GM12878 (cell line): ENCODE measurements around the gene SLC43A1. TPM values are rescaled to one million over a fixed set of nuclear protein-coding genes. Genes with fewer than 3 reads are reported as not detected.

Experiments used
- ATAC-seq: fragments of 200-7000 bp; cut with Tn5 transposase; 3 replicates; pipeline ENCODE4 v1.9.1; 2020; ENCODE audit warnings: mild to moderate bottlenecking, moderate library complexity
- BruUV-seq: library from RNA; stranded (reverse); fragments of 400-500 nt; replicated peaks from 2 replicates; lab custom pipeline; 2021; lab: Mats Ljungman, UMichigan
- CTCF ChIA-PET: fragments of 300-600 bp; sonication (Branson Sonifier 250); formaldehyde crosslinking; extraction: SDS; loops from one replicate; lab custom pipeline; 2021; ENCODE audit warnings: inconsistent platforms; lab: Yijun Ruan, JAX
- POLR2A ChIA-PET: fragments of 350-600 bp; formaldehyde crosslinking; extraction: SDS; loops from one replicate; lab custom pipeline; 2021; ENCODE audit warnings: inconsistent platforms; lab: Charles Lee
- RAD21 ChIA-PET: fragments of 300-600 bp; sonication (Branson Sonifier 250); formaldehyde crosslinking; loops from one replicate; lab custom pipeline; 2023; ENCODE audit warnings: antibody characterized with exemption; ENCODE audit not compliant: unreplicated experiment; lab: Charles Lee
- SMC1A ChIA-PET: fragments of 300-600 bp; sonication (Branson Sonifier 250); formaldehyde crosslinking; loops from one replicate; lab custom pipeline; 2023; ENCODE audit not compliant: unreplicated experiment, uncharacterized antibody; lab: Charles Lee
- DNase-seq: peaks from one replicate; pipeline ENCODE4 v3.0.0-alpha.2; 2011; ENCODE audit warnings: low read depth, low spot score
- FAIRE-seq: peaks from 3 replicates; lab custom pipeline; 2011; peaks lifted over from hg19 to GRCh38; lab: Jason Lieb, UNC
- H2AFZ ChIP-seq: 2 replicates; pipeline ENCODE4 v1.6.0; 2011; ENCODE audit warnings: low read depth, low read length, control low read depth; ENCODE audit not compliant: control insufficient read depth
- H3K27ac ChIP-seq: 2 replicates; pipeline ENCODE4 v1.5.1; 2011; ENCODE audit warnings: control low read depth; ENCODE audit not compliant: control insufficient read depth, insufficient read depth
- H3K27me3 ChIP-seq, 2 experiments: replicated peaks in 1 of 2; 2 replicates each; pipeline versions ENCODE4 v1.6.0 to v1.6.1; 2011; ENCODE audit warnings: low read length in 1 of 2; ENCODE audit not compliant: control insufficient read depth in 2 of 2, insufficient read depth in 2 of 2
- H3K36me3 ChIP-seq, 2 experiments: 2 replicates each; pipeline ENCODE4 v1.5.1; 2011; ENCODE audit warnings: low read length in 1 of 2; ENCODE audit not compliant: control insufficient read depth in 2 of 2, insufficient read depth in 2 of 2
- H3K4me1 ChIP-seq: 2 replicates; pipeline ENCODE4 v1.6.1; 2011; ENCODE audit warnings: mild to moderate bottlenecking, low read length, moderate library complexity, mixed read lengths; ENCODE audit not compliant: control insufficient read depth, insufficient read depth
- H3K4me2 ChIP-seq: 2 replicates; pipeline ENCODE4 v1.6.0; 2011; ENCODE audit warnings: control low read depth; ENCODE audit not compliant: control insufficient read depth, insufficient read depth
- H3K4me3 ChIP-seq: fragments of 200-600 bp; sonication (generic); 2 replicates; pipeline ENCODE4 v1.5.1; 2016
- H3K79me2 ChIP-seq: 2 replicates; pipeline ENCODE4 v1.6.0; 2011; ENCODE audit warnings: low read length; ENCODE audit not compliant: control insufficient read depth, insufficient read depth
- H3K9ac ChIP-seq: 2 replicates; pipeline ENCODE4 v1.8.0; 2011; ENCODE audit warnings: low read length, control low read depth, mixed read lengths; ENCODE audit not compliant: control insufficient read depth, insufficient read depth
- H3K9me3 ChIP-seq: replicated peaks from 3 replicates; pipeline ENCODE4 v1.5.1; 2011; ENCODE audit warnings: mild to moderate bottlenecking, low read length; ENCODE audit not compliant: control insufficient read depth, insufficient read depth
- H4K20me1 ChIP-seq: 2 replicates; pipeline ENCODE4 v1.6.0; 2011; ENCODE audit not compliant: control insufficient read depth, insufficient read depth
- ATF3 ChIP-seq: IDR thresholded peaks from 2 replicates; pipeline ENCODE4 v1.6.1; 2011; ENCODE audit warnings: low read depth, mild to moderate bottlenecking, low read length, moderate library complexity, borderline replicate concordance; ENCODE audit errors: extremely low read depth
- BHLHE40 ChIP-seq, 2 experiments: fragments of 450-650 bp in 1 of 2; IDR thresholded peaks; 2 replicates each; pipeline ENCODE4 v1.6.1; 2011 to 2017; ENCODE audit warnings: low read depth in 2 of 2, borderline replicate concordance in 1 of 2, improper control_type of control experiment in 1 of 2, low read length in 1 of 2, mild to moderate bottlenecking in 1 of 2
- CBFB ChIP-seq: IDR thresholded peaks from 2 replicates; pipeline ENCODE4 v1.6.1; 2016; ENCODE audit warnings: antibody characterized with exemption, low read depth
- CBX3 ChIP-seq: fragments of 200-600 bp; sonication (generic); IDR thresholded peaks from 2 replicates; pipeline ENCODE4 v1.6.1; 2016; ENCODE audit warnings: low read depth, borderline replicate concordance
- DPF2 ChIP-seq: fragments of 450-650 bp; IDR thresholded peaks from 2 replicates; pipeline ENCODE4 v1.6.1; 2017; ENCODE audit warnings: mild to moderate bottlenecking
- IKZF1 ChIP-seq: fragments of 450-650 bp; conservative IDR thresholded peaks from 2 replicates; pipeline ENCODE4 v1.6.1; 2017; ENCODE audit warnings: antibody characterized with exemption, mild to moderate bottlenecking
- KDM1A ChIP-seq: fragments of 200-600 bp; sonication (generic); IDR thresholded peaks from 2 replicates; pipeline ENCODE4 v1.6.1; 2016; ENCODE audit warnings: borderline replicate concordance
- LARP7 ChIP-seq: fragments of 450-650 bp; IDR thresholded peaks from 2 replicates; pipeline ENCODE4 v1.6.1; 2017; ENCODE audit warnings: mild to moderate bottlenecking
- MTA3 ChIP-seq: IDR thresholded peaks from 2 replicates; pipeline ENCODE4 v1.6.1; 2012; ENCODE audit warnings: low read length, inconsistent platforms, borderline replicate concordance
- MXI1 ChIP-seq: fragments of 150-350 bp; IDR thresholded peaks from 2 replicates; pipeline ENCODE4 v1.6.1; 2011; ENCODE audit warnings: low read depth, mild to moderate bottlenecking, inconsistent platforms, low read length, improper control_type of control experiment
- NFIC ChIP-seq: IDR thresholded peaks from 2 replicates; pipeline ENCODE4 v1.6.1; 2012; ENCODE audit warnings: low read depth, mild to moderate bottlenecking, inconsistent platforms, low read length, moderate library complexity
- NRF1 ChIP-seq: conservative IDR thresholded peaks from 2 replicates; pipeline ENCODE4 v1.6.1; 2011; ENCODE audit warnings: mild to moderate bottlenecking, low read depth, low read length, improper control_type of control experiment
- WGBS: methylation state at CpG from one replicate; pipeline ENCODE4 v1.1.6; 2016; ENCODE audit warnings: low lambda C conversion rate; ENCODE audit not compliant: insufficient replicate concordance, insufficient coverage; ENCODE audit errors: missing lambda C conversion rate; 5-methylcytosine and 5-hydroxymethylcytosine counted together
- in situ Hi-C: fragments of 300-500 bp; cut with MboI; formaldehyde crosslinking; loops from 9 replicates; pipeline ENCODE4 v1.14.3; 2018; ENCODE audit warnings: mixed read lengths
- intact Hi-C: fragments of 100-400 bp; cut with micrococcal nuclease; formaldehyde crosslinking; loops from one replicate; pipeline ENCODE4 v1.14.2; 2022; ENCODE audit not compliant: unreplicated experiment
- polyA plus RNA-seq, 11 experiments: library from polyadenylated mRNA; depleted of rRNA in 4 of 11; unstranded in 6 of 11; stranded (reverse) in 5 of 11; fragments of >200 nt; fragmentation: Nextera tagmentation in 4 of 11; fragmentation: Illumina TruSeq in 1 of 11; extraction: Ambion mirVana in 4 of 11; extraction: Trizol in 1 of 11; gene quantifications; 1 replicate in 1 of 11; 2 replicates in 10 of 11; pipeline versions ENCODE4 v1.2.1 to v1.2.3, GENCODE V29; 2011 to 2016; ENCODE audit warnings: inconsistent platforms in 2 of 11, missing spikeins in 2 of 11, low read depth in 1 of 11
- total RNA-seq, 4 experiments: library from RNA; depleted of rRNA in 3 of 4; stranded (reverse); fragments of >200 nt in 3 of 4; fragmentation: Illumina TruSeq in 1 of 4; extraction: Trizol in 1 of 4; gene quantifications; 2 replicates each; pipeline versions ENCODE4 v1.2.1 to v1.2.3, GENCODE V29; 2013 to 2021
- TF ChIP-seq, protein P1 (sequence below): IDR thresholded peaks from 2 replicates; pipeline ENCODE4 v1.6.1; 2012; ENCODE audit warnings: low read depth, low read length, improper control_type of control experiment
- TF ChIP-seq, protein P2 (sequence below): fragments of 450-650 bp; conservative IDR thresholded peaks from 2 replicates; pipeline ENCODE4 v1.6.1; 2017; ENCODE audit warnings: mild to moderate bottlenecking, moderate library complexity

Gene SLC43A1
- total and polyA plus RNA-seq, 10 of the 15 experiments (the other 5 are each of a cell fraction or from before 2014, with no cell fraction given) = 1.0 to 17.8 (median 12.6) TPM

GRCh38 chr11:57490456-57491248 is 24.9 kb downstream of the SLC43A1 start (continued):
- no peak for TF ChIP-seq ATF3
- no peak for TF ChIP-seq NRF1
- no peak for TF ChIP-seq BHLHE40 (IDR thresholded peaks at IDR 0.05; ENCODE audit: borderline replicate concordance in 1 of 2, low read depth in 2 of 2, low read length in 1 of 2)
- TF ChIP-seq, all 136 proteins: peak for 0

GRCh38 chr11:57487920-57488659 is 27.4 kb downstream of the SLC43A1 start:
- intact Hi-C loops = no loop called here
- FAIRE-seq = no peak
- CTCF ChIA-PET = interaction anchor here (0.9 to 11.8 kb wide), 5 partner anchors 10 to 157 kb away, joined by 3 to 396 read pairs (median 3); partner anchors contain the start of gene TIMM10
- BruUV-seq = no TSS peak
- no peaks in the 10 kb centered on the region for H4K20me1 ChIP-seq
- peaks cover 13% of the 10 kb centered on the region for H3K4me1 ChIP-seq
- DNase-seq = no peak
- no peak overlapping the region for H3K4me2 ChIP-seq
- TF ChIP-seq NFIC (no peak), KDM1A (no peak), DPF2 (no peak), CBX3 (no peak), CBFB (no peak), MXI1 (no peak), LARP7 (no peak), IKZF1 (no peak), MTA3 (no peak), NRF1 (no peak)
- TF ChIP-seq, protein P1, sequence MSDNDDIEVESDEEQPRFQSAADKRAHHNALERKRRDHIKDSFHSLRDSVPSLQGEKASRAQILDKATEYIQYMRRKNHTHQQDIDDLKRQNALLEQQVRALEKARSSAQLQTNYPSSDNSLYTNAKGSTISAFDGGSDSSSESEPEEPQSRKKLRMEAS = no peak
- TF ChIP-seq, protein P2, sequence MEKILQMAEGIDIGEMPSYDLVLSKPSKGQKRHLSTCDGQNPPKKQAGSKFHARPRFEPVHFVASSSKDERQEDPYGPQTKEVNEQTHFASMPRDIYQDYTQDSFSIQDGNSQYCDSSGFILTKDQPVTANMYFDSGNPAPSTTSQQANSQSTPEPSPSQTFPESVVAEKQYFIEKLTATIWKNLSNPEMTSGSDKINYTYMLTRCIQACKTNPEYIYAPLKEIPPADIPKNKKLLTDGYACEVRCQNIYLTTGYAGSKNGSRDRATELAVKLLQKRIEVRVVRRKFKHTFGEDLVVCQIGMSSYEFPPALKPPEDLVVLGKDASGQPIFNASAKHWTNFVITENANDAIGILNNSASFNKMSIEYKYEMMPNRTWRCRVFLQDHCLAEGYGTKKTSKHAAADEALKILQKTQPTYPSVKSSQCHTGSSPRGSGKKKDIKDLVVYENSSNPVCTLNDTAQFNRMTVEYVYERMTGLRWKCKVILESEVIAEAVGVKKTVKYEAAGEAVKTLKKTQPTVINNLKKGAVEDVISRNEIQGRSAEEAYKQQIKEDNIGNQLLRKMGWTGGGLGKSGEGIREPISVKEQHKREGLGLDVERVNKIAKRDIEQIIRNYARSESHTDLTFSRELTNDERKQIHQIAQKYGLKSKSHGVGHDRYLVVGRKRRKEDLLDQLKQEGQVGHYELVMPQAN = no peak
- no peaks in the 10 kb centered on the region for H3K9me3 ChIP-seq
- SMC1A ChIA-PET = interaction anchor here (1.2 to 1.9 kb wide), 4 partner anchors 31 to 154 kb away, joined by 3 to 6 read pairs (median 5); no protein-coding TSS in a partner anchor
- ATAC-seq = no peak
- H3K36me3 ChIP-seq = peaks cover 4 to 5% of the 10 kb centered on the region in 2 experiments
- H3K27ac ChIP-seq = no peak overlapping the region
- POLR2A ChIA-PET = no interaction called here
- no peak overlapping the region for H3K9ac ChIP-seq
- no peaks in the 10 kb centered on the region for H3K27me3 ChIP-seq
- no peak overlapping the region for H3K4me3 ChIP-seq
- RAD21 ChIA-PET = no interaction called here
- in situ Hi-C loops = loop anchor here (25.0 kb wide), 1 partner anchor 651 kb away; no protein-coding TSS in a partner anchor
- no peak overlapping the region for H2AFZ ChIP-seq
- 84% methylated on average over 6 of the region's 6 CpGs for WGBS
- H3K79me2 ChIP-seq = no peaks in the 10 kb centered on the region
